ENCODE measurements around the gene PTGS2. TPM values are rescaled to one million over a fixed set of nuclear protein-coding genes. Genes with fewer than 3 reads are reported as not detected.

PTGS2 gene
- total and polyA plus RNA-seq, 2 experiments from 2014 or later: 0.11 to 0.17 TPM

GRCh38 chr1:186628910-186629309 is 51.3 kb downstream of the PTGS2 start:
- Mint-ChIP-seq H3K27me3 (ENCODE audit: insufficient read depth, low read depth, poor library complexity) (no peaks in the 10 kb centered on the region), H3K36me3 (ENCODE audit: low read depth) (no peaks in the 10 kb centered on the region), H3K4me3 (no peak overlapping the region), H3K4me1 (peaks cover 8% of the 10 kb centered on the region), H3K27ac (no peak overlapping the region), H3K9me3 (no peaks in the 10 kb centered on the region)
- Histone ChIP-seq H2AFZ (no peak overlapping the region), H3K4me3 (no peak overlapping the region), H4K20me1 (replicated peaks; ENCODE audit: insufficient read depth) (no peaks in the 10 kb centered on the region), H3K4me2 (no peak overlapping the region), H3K79me2 (replicated peaks; ENCODE audit: insufficient read depth) (no peaks in the 10 kb centered on the region), H3K4me1 (ENCODE audit: insufficient read depth) (peaks cover 8% of the 10 kb centered on the region), H3K27ac (ENCODE audit: low read depth) (no peak overlapping the region), H3K9me2 (ENCODE audit: insufficient read depth) (no peaks in the 10 kb centered on the region), H3K36me3 (ENCODE audit: insufficient read depth) (no peaks in the 10 kb centered on the region), H3K27me3 (ENCODE audit: insufficient read depth) (no peaks in the 10 kb centered on the region), H3F3A (replicated peaks; ENCODE audit: low read depth) (no peaks in the 10 kb centered on the region)
- TF ChIP-seq STAT1 (IDR thresholded peaks at IDR 0.05; ENCODE audit: unreplicated experiment) (no peak), POLR2AphosphoS5 (IDR thresholded peaks at IDR 0.05; ENCODE audit: low read depth) (no peak), ETS1 (IDR thresholded peaks at IDR 0.05) (no peak), ZNF331 (CRISPR knock-in tag; IDR thresholded peaks at IDR 0.05; ENCODE audit: low read depth) (no peak), REST (IDR thresholded peaks at IDR 0.05; ENCODE audit: unreplicated experiment) (no peak), EZH2phosphoT487 (IDR thresholded peaks at IDR 0.05; ENCODE audit: unreplicated experiment) (no peak), CREB1 (CRISPR knock-in tag; IDR thresholded peaks at IDR 0.05; ENCODE audit: low read depth) (no peak), JUNB (IDR thresholded peaks at IDR 0.05; ENCODE audit: unreplicated experiment) (no peak), CTCF (conservative IDR thresholded peaks at IDR 0.05; ENCODE audit: low read depth in 2 of 2) (no peak), EZH2 (IDR thresholded peaks at IDR 0.05; ENCODE audit: low read depth, unreplicated experiment) (no peak)
- ATAC-seq: no peak
- no peak for DNase-seq (ENCODE audit: low spot score)
